Spleen (tissue), 7 donors: Measurements from ENCODE around the gene RIN2.

Experiments
- CTCF ChIP-seq, 11 experiments: fragments of 200-600 bp in 7 of 11; fragments of 450-650 bp in 4 of 11; sonication (generic) in 4 of 11; IDR thresholded peaks in 8 of 11; conservative IDR thresholded peaks in 3 of 11; 1 replicate in 7 of 11; 2 replicates in 4 of 11; pipeline versions ENCODE4 v1.4.0 to v1.8.0; 2016 to 2021; ENCODE audit warnings: antibody characterized with exemption in 11 of 11, inconsistent platforms in 4 of 11, mild to moderate bottlenecking in 1 of 11
- POLR2A ChIP-seq, 3 donors: fragments of 450-650 bp; IDR thresholded peaks; one replicate each; pipeline ENCODE4 v1.5.1; 2017; ENCODE audit warnings: antibody characterized with exemption in 3 of 3, mild to moderate bottlenecking in 1 of 3
- POLR2AphosphoS5 ChIP-seq, 3 donors: sonication (generic); formaldehyde crosslinking; IDR thresholded peaks; one replicate each; pipeline ENCODE4 v1.5.1; 2017; ENCODE audit warnings: antibody characterized with exemption in 3 of 3
- donor health status: DM: no; HTN: no; CAD: no; lungs with moderate emphysema.
- donor health status: DM: no; HTN: no; CAD: no.
- donor health status: DM: no; HTN: no; CAD: no.

GRCh38 chr20:19740512-19740911 is 17.5 kb upstream of the RIN2 start:
- TF ChIP-seq POLR2A (IDR thresholded peaks at IDR 0.05), result no peak
- TF ChIP-seq CTCF (IDR thresholded peaks at IDR 0.05 in 8 of 11, conservative IDR thresholded peaks at IDR 0.05 in 3 of 11), result no peak
- TF ChIP-seq POLR2AphosphoS5 (IDR thresholded peaks at IDR 0.05), result no peak
